MCF 10A (cell line): ENCODE measurements around the gene USB1. TPM values are rescaled to one million over a fixed set of nuclear protein-coding genes. Genes with fewer than 3 reads are reported as not detected.

Source experiments
- BruUV-seq: library from RNA; stranded (reverse); fragments of 400-500 nt; replicated peaks from 2 replicates; lab custom pipeline; 2021; lab: Mats Ljungman, UMichigan
- CTCF ChIA-PET: fragments of 300-600 bp; sonication (Branson Sonifier 250); formaldehyde crosslinking; extraction: SDS; loops from one replicate; lab custom pipeline; 2021; ENCODE audit warnings: antibody characterized with exemption, inconsistent platforms; lab: Yijun Ruan, JAX
- POLR2A ChIA-PET: fragments of 300-600, 350-650 bp; sonication (Branson Sonifier 250); formaldehyde crosslinking; extraction: SDS; loops from one replicate; lab custom pipeline; 2020; ENCODE audit warnings: antibody characterized with exemption, inconsistent platforms; lab: Yijun Ruan, JAX
- DNase-seq: peaks from one replicate; pipeline ENCODE4 v3.0.0-alpha.2; 2018; ENCODE audit not compliant: unreplicated experiment
- H3K27ac Mint-ChIP-seq: one replicate; pipeline ENCODE4 v1.8.0; 2022; ENCODE audit warnings: mild to moderate bottlenecking, low read depth, mixed read lengths; ENCODE audit not compliant: unreplicated experiment
- H3K27me3 Mint-ChIP-seq: one replicate; pipeline ENCODE4 v1.8.0; 2022; ENCODE audit warnings: mixed read lengths; ENCODE audit not compliant: insufficient read depth, unreplicated experiment
- H3K36me3 Mint-ChIP-seq: one replicate; pipeline ENCODE4 v1.8.0; 2022; ENCODE audit warnings: mild to moderate bottlenecking, moderate library complexity, mixed read lengths; ENCODE audit not compliant: insufficient read depth, unreplicated experiment
- H3K4me1 Mint-ChIP-seq: one replicate; pipeline ENCODE4 v1.8.0; 2022; ENCODE audit warnings: mixed read lengths; ENCODE audit not compliant: insufficient read depth, unreplicated experiment
- H3K4me3 Mint-ChIP-seq: one replicate; pipeline ENCODE4 v1.8.0; 2022; ENCODE audit warnings: mild to moderate bottlenecking, moderate library complexity, mixed read lengths; ENCODE audit not compliant: unreplicated experiment
- H3K9me3 Mint-ChIP-seq: one replicate; pipeline ENCODE4 v1.8.0; 2022; ENCODE audit warnings: mixed read lengths; ENCODE audit not compliant: unreplicated experiment
- CTCF ChIP-seq: fragments of 200-600 bp; IDR thresholded peaks from one replicate; pipeline ENCODE4 v1.8.0; 2022; ENCODE audit warnings: antibody characterized with exemption, mild to moderate bottlenecking; ENCODE audit not compliant: unreplicated experiment
- intact Hi-C: fragments of 100-400 bp; cut with micrococcal nuclease; formaldehyde crosslinking; loops from 2 replicates; pipeline ENCODE4 v1.14.1; 2022
- total RNA-seq: library from RNA; stranded (reverse); gene quantifications from 2 replicates; pipeline ENCODE4 v1.2.3, GENCODE V29; 2022

Gene USB1
- total RNA-seq, 1 experiment from 2014 or later, result 49.2 TPM

- TF ChIP-seq CTCF, result no peak
- intact Hi-C loops, result no loop called here
These were observed 38.5 kb upstream of the USB1 start for GRCh38 chr16:57962756-57963155.

GRCh38 chr16:57964157-57964700 lies 37.0 kb upstream of the USB1 start:
- Mint-ChIP-seq H3K27me3 (no peaks in the 10 kb centered on the region), H3K36me3 (no peaks in the 10 kb centered on the region), H3K4me1 (peaks cover 6% of the 10 kb centered on the region), H3K9me3 (no peaks in the 10 kb centered on the region), H3K27ac (no peak overlapping the region), H3K4me3 (no peak overlapping the region)
- ChIA-PET CTCF (no interaction called here), POLR2A (interaction anchor here (0.6 kb wide), 1 partner anchor 300 kb away, joined by 3 read pairs; no protein-coding TSS in a partner anchor)
- intact Hi-C loops, result no loop called here
- no peak for TF ChIP-seq CTCF
- no peak for DNase-seq
- BruUV-seq, result no TSS peak

More at GRCh38 chr16:57962756-57963155, 38.5 kb upstream of the USB1 start:
- DNase-seq, result no peak
- ChIA-PET POLR2A (no interaction called here), CTCF (no interaction called here)
- no TSS peak for BruUV-seq
- no peak overlapping the region for H3K27ac Mint-ChIP-seq
- H3K36me3 Mint-ChIP-seq, result no peaks in the 10 kb centered on the region
- H3K9me3 Mint-ChIP-seq, result no peaks in the 10 kb centered on the region
- peaks cover 6% of the 10 kb centered on the region for H3K4me1 Mint-ChIP-seq
- no peaks in the 10 kb centered on the region for H3K27me3 Mint-ChIP-seq
- H3K4me3 Mint-ChIP-seq, result no peak overlapping the region

GRCh38 chr16:57966204-57966771 lies 34.9 kb upstream of the USB1 start:
- Mint-ChIP-seq H3K9me3 (no peaks in the 10 kb centered on the region), H3K4me1 (peaks cover 6% of the 10 kb centered on the region), H3K27ac (no peak overlapping the region), H3K4me3 (no peak overlapping the region), H3K36me3 (no peaks in the 10 kb centered on the region), H3K27me3 (no peaks in the 10 kb centered on the region)
- CTCF ChIA-PET, result interaction anchor here (0.5 to 1.1 kb wide), 6 partner anchors 14 to 294 kb away, joined by 3 to 4 read pairs (median 4); no protein-coding TSS in a partner anchor
- intact Hi-C loops, result no loop called here
- TF ChIP-seq CTCF, result no peak
- no TSS peak for BruUV-seq
- POLR2A ChIA-PET, result interaction anchor here (1.0 kb wide), 1 partner anchor 9 kb away, joined by 3 read pairs; no protein-coding TSS in a partner anchor
- peak; percentile 18 for DNase-seq

GRCh38 chr16:57966986-57967385 lies 34.2 kb upstream of the USB1 start:
- H3K4me3 Mint-ChIP-seq, result no peak overlapping the region
- no TSS peak for BruUV-seq
- H3K36me3 Mint-ChIP-seq, result no peaks in the 10 kb centered on the region
- no peak overlapping the region for H3K27ac Mint-ChIP-seq
- peaks cover 6% of the 10 kb centered on the region for H3K4me1 Mint-ChIP-seq
- CTCF ChIA-PET, result interaction anchor here (0.7 to 1.2 kb wide), 4 partner anchors 10 to 210 kb away, joined by 3 to 4 read pairs (median 4); a partner anchor contains a TSS
- no peaks in the 10 kb centered on the region for H3K27me3 Mint-ChIP-seq
- POLR2A ChIA-PET, result no interaction called here
- intact Hi-C loops, result no loop called here
- no peaks in the 10 kb centered on the region for H3K9me3 Mint-ChIP-seq
- no peak for TF ChIP-seq CTCF
- no peak for DNase-seq
